SJSA1 (cell line): ENCODE measurements around the gene PODXL2. TPM values are rescaled to one million over a fixed set of nuclear protein-coding genes. Genes with fewer than 3 reads are reported as not detected.

ENCODE experiments used
- DNase-seq, 2 experiments: peaks; one replicate each; pipeline ENCODE4 v3.0.0-alpha.2; 2015 to 2020; ENCODE audit warnings: low spot score in 2 of 2, low read depth in 1 of 2
- H3K27ac ChIP-seq: fragments of 250-450 bp; sonication (Bioruptor Pico); 2 replicates; pipeline ENCODE4 v1.5.1; 2020; ENCODE audit warnings: mild to moderate bottlenecking, moderate library complexity
- H3K27me3 ChIP-seq: fragments of 250-450 bp; sonication (Bioruptor Pico); replicated peaks from 2 replicates; pipeline ENCODE4 v1.5.1; 2020; ENCODE audit warnings: mild to moderate bottlenecking, moderate library complexity
- H3K36me3 ChIP-seq: fragments of 250-450 bp; sonication (Bioruptor Pico); 2 replicates; pipeline ENCODE4 v1.5.1; 2020; ENCODE audit warnings: mild to moderate bottlenecking
- H3K4me1 ChIP-seq: fragments of 250-450 bp; sonication (Bioruptor Pico); replicated peaks from 2 replicates; pipeline ENCODE4 v1.6.1; 2021; ENCODE audit warnings: mild to moderate bottlenecking
- H3K4me3 ChIP-seq: fragments of 250-450 bp; sonication (Bioruptor Pico); 2 replicates; pipeline ENCODE4 v1.5.1; 2020; ENCODE audit warnings: mild to moderate bottlenecking
- H3K9me3 ChIP-seq: fragments of 250-450 bp; sonication (Bioruptor Pico); replicated peaks from 2 replicates; pipeline ENCODE4 v1.5.1; 2020; ENCODE audit warnings: mild to moderate bottlenecking
- total RNA-seq: library from RNA; depleted of rRNA; stranded (reverse); fragments of >200 nt; shearing (Covaris generic); gene quantifications from 2 replicates; pipeline ENCODE4 v1.2.3, GENCODE V29; 2014

The PODXL2 gene
- total RNA-seq, 1 experiment from 2014 or later: 2.6 TPM

DNA sequence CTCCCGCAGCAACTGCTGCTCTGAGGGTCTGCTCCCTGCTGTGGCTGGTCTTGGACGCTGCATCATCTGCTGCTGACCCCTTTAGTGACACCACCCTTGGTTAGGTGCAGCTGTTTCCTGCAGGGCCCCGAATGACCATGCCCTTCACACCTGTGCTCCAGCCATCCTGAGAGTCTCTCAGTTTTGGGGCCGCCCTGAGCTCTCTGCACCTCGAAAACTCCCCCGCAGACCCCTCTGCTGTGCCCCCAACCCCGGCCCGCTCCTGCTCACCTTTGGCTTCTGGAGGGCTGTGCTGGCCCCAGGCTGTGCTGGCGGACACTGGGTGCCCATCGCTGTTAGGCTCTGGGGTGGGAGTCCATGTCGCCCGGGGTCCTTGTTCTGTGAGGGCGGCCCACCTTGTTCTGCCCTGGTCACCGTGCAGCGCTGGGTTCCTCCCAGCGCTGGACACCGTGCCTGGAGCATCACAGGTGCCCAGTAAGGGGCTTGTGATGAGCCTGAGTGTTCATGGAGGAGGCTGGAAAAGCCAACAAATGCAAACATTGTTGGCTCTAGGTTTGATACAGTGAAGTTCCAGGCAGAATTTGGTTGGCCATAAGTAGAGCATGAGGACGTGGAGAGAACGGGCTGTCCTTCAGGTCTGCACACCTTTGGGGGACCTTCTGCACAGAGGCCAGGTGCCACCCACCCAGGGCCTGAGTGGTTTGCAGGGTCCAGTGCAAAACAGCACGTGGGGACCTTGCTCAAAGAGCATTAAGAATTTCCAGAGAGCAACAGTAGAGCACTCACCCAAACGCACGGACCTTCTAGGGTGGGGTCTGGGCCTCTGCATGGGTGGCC, 56.1 kb downstream of the PODXL2 start:
- DNase-seq: peak in 1 of 2 experiments; percentile 32
- Histone ChIP-seq H3K27me3 (no peaks in the 10 kb centered on the region), H3K4me3 (no peak overlapping the region), H3K4me1 (peaks cover 49% of the 10 kb centered on the region), H3K9me3 (no peaks in the 10 kb centered on the region; the same call in 1 of the 2 replicates), H3K36me3 (peaks cover 11% of the 10 kb centered on the region; the same call in 1 of the 2 replicates), H3K27ac (no peak overlapping the region)

DNA sequence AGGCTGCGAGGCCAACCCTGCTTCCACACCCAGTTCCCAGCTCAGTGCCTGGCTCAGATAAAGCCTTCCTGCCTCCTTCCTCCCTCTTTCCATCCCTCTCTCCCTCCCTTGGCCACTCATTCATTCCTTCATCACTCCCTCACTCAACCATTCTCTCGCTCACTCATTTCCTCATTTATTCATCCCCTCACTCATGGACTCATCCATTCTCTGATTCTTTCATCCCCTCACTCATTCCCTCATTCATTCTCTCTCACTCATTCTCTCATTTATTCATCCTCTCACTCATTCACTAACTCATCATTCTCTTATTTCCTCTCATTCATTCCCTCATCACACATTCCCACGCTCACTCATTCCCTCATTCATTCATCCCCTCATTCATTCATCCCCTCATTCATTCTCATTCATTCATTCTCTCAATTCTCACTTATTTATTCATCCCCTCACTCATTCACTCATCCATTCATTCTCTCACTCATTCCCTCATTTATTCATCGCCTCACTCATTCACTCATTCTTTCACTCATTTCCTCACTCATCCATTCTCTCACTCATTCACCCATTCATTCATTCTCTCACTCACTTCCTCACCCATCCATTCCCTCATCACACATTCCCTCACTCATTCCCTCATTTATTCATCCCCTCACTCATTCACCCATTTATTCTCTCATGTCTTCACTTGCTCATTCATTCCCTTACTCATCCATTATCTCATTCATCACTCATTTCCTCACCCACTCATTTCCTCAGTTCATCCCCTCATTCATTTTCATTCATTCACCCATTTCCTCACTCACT, 56.9 kb downstream of the PODXL2 start:
- Histone ChIP-seq H3K27ac (no peak overlapping the region), H3K27me3 (no peaks in the 10 kb centered on the region), H3K9me3 (no peaks in the 10 kb centered on the region; the same call in 1 of the 2 replicates), H3K4me1 (peaks cover 57% of the 10 kb centered on the region), H3K4me3 (no peak overlapping the region), H3K36me3 (peaks cover 17% of the 10 kb centered on the region)
- no peak for DNase-seq

DNA sequence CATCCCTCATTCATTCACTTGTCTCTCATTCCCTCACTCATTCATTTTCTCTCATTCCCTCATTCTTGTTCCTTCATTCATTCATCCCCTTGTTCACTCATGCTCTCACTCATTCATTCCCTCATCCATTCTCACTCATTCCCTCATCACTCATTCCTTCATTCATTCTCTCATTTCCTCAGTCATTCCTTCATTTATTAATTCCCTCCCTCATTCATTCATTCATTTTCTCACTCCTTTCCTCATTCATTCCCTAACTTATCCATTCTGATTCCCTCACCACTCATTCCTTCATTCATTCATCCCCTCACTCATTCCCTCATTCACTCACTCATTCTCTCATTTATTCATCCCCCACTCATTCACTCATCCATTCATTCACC, 57.5 kb downstream of the PODXL2 start:
- Histone ChIP-seq H3K36me3 (peaks cover 19% of the 10 kb centered on the region), H3K4me1 (peaks cover 63% of the 10 kb centered on the region), H3K27ac (no peak overlapping the region), H3K27me3 (no peaks in the 10 kb centered on the region), H3K4me3 (no peak overlapping the region), H3K9me3 (no peaks in the 10 kb centered on the region; the same call in 1 of the 2 replicates)
- DNase-seq: no peak

DNA sequence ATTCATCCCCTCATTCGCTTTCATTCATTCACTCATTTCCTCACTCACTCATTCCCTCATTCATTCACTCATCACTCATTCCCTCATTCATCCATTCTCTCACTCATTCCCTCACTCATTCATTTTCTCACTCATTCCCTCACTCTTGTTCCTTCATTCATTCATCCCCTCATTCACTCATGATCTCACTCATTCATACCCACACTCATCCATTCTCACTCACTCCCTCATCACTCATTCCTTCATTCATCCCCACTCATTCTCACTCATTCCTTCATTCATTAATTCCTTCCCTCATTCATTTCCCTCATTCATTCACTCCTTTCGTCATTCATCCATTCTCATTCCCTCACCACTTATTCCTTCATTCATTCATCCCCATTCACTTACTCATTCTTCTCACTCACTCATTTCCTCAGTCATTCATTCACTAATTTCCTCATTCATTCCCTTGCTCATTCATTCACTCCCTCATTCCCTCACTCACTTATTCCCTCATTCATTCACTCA, 58.3 kb downstream of the PODXL2 start:
- no peak for DNase-seq
- Histone ChIP-seq H3K4me1 (peaks cover 65% of the 10 kb centered on the region), H3K27me3 (no peaks in the 10 kb centered on the region), H3K27ac (no peak overlapping the region), H3K36me3 (peaks cover 24% of the 10 kb centered on the region), H3K9me3 (no peaks in the 10 kb centered on the region; the same call in 1 of the 2 replicates), H3K4me3 (no peak overlapping the region)

DNA sequence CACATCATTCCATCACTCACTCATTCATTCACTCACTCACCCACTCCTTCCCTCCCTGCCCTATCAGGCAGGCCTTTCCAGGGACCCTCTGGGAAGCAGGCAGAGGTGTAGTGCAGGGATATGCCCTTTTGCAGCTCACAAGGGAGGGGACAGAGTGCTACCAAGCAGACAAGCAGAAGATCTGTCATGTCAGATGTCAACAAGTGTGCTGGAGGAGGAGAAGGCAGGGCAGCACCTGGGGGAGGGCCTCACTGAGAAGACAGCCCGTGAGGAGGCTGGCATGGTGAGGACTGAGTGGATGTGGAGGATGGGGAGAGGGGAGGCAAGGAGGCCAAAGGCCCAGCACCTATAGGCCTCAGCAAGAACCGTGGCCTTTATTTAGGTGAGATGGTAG, 59.0 kb downstream of the PODXL2 start:
- Histone ChIP-seq H3K4me1 (peaks cover 65% of the 10 kb centered on the region), H3K4me3 (no peak overlapping the region), H3K27ac (no peak overlapping the region), H3K27me3 (no peaks in the 10 kb centered on the region), H3K9me3 (no peaks in the 10 kb centered on the region; the same call in 1 of the 2 replicates), H3K36me3 (peaks cover 31% of the 10 kb centered on the region)
- no peak for DNase-seq

DNA sequence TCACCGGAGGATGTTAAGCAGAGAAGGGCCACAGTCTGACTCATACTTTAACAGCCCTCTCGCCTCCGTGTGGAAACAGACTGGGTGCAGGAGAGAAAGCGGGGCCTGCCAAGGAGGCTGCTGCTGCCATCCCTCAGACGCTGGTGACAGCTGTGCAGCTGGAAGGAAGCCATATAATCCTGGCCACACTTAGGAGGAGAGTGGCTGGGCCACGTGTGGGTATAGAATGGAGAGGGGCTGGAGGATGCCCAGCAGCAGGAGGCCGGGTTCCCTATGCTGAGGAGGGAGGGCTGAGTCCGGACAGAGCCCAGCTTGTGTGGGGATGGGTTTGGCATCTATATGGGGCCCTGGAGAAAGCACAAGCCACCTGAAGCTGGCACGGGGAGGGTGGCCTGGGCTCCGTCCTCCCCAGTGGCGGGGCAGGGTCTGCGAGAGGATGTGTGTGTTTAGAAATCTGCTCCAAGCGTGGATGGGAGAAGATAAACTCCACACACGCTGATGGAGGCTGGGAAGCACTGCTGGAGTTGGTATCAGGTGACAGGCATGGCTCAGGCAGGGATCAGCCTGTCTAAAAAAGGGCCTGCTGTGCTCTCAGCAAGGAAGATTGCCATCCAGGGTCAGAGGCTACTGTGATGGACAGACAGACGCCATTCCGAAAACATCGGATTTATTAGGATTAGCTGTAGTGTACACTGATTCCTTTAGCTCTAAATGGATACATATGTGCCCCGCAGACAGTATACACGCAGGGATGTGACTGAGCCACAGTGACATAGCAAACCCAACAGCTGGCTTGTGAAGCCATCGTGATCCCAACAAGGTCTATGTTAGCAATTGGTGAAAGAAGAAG, 59.7 kb downstream of the PODXL2 start:
- no peak for DNase-seq

DNA sequence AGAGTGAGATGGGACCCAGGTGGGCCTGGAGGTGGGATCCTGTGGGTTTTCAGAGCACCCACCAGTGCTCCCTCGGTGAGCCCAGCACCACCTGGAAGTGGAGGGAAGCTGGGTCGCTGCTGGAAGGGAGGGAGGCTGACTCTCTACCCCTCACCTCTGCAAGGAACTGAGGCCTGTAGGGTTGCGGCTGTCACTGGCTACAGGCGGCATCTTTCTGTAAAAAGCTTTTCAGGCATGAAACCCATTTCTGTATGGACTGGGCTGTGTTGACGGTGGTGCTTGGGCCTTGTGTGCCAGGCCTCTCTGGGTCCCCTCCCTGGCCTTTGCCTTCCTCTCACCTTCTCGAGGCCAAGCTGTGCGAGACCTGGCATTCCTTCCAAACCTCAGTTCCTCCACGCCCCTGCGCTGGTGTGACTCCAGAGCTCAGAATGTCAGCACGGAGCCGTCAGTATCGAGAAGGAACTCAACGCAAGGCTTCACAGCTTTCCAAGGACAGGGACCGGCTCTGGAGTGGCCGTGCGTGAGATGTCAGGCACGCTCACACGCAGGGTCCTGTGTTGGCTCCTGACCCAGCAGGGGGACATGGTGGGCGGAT, 60.4 kb downstream of the PODXL2 start:
- DNase-seq: no peak
- H3K4me1 ChIP-seq: peaks cover 57% of the 10 kb centered on the region
- H3K9me3 ChIP-seq: no peaks in the 10 kb centered on the region; the same call in 1 of the 2 replicates
- peaks cover 40% of the 10 kb centered on the region for H3K36me3 ChIP-seq
- peak overlapping the region; percentile 86 for H3K27ac ChIP-seq
- H3K4me3 ChIP-seq: no peak overlapping the region
- no peaks in the 10 kb centered on the region for H3K27me3 ChIP-seq

More for the DNA sequence above, 59.7 kb downstream of the PODXL2 start:
- peaks cover 37% of the 10 kb centered on the region for H3K36me3 ChIP-seq
- no peak overlapping the region for H3K4me3 ChIP-seq
- peak overlapping the region; percentile 86; the same call in 1 of the 2 replicates for H3K27ac ChIP-seq
- H3K9me3 ChIP-seq: no peaks in the 10 kb centered on the region; the same call in 1 of the 2 replicates
- no peaks in the 10 kb centered on the region for H3K27me3 ChIP-seq
- H3K4me1 ChIP-seq: peaks cover 61% of the 10 kb centered on the region

DNA sequence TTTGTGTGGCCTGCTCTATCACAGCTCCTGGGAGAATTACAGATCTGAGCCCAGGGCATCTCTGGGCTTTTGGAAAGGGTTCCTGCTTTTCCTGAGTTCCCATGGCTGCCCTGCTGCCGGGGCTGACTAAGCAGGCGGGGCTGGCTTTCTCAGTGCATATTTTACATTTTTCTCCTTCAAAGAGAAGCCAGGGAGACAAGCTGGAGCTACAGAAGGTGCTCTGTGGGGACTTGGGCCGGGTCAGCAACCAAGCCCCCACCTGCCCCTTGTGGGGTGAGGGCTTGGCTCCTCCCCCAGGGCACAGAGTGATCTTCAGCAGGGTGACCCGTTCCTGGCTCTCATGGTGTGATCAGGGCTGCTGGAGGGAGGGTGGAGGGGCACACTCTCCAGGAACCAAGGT, 61.1 kb downstream of the PODXL2 start:
- Histone ChIP-seq H3K4me3 (no peak overlapping the region), H3K27ac (peak overlapping the region; percentile 86), H3K36me3 (peaks cover 47% of the 10 kb centered on the region), H3K4me1 (peaks cover 57% of the 10 kb centered on the region), H3K27me3 (no peaks in the 10 kb centered on the region), H3K9me3 (no peaks in the 10 kb centered on the region; the same call in 1 of the 2 replicates)
- DNase-seq: peak; percentile 67 to 76

DNA sequence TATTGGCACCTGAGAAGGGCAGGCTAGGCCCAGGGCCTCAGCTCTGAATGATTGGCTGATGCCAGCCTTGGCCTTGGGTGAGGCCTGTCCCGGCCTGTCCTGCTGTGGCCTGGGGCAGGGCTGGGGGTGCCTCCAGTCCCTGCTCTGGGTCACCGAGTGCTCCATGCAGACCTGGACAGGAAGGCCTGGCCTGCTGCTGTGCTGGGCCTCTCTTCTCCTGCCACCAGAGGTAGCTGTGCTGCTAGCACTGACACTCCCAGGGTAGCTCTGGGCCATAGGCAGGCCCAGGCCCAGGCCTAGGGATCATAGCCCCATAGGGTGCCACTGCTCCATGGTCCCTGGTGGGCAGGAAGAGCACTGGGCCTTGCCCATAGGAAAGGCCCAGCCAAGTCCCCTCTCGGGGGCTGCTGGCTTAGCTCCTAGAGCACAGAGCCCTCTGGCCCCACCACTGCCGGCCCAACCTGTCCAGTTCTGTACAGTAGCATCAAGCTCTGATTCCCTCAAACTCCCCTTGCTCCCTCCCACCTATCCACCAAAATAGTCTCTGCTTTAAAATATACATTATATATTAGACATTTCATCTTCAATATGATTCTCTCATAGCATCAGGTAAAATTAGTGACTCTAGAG, 62.0 kb downstream of the PODXL2 start:
- no peak overlapping the region for H3K4me3 ChIP-seq
- no peaks in the 10 kb centered on the region; the same call in 1 of the 2 replicates for H3K9me3 ChIP-seq
- peak; percentile 51 to 75 for DNase-seq
- peak overlapping the region; percentile 86 for H3K27ac ChIP-seq
- H3K4me1 ChIP-seq: peaks cover 50% of the 10 kb centered on the region
- H3K27me3 ChIP-seq: no peaks in the 10 kb centered on the region
- H3K36me3 ChIP-seq: peaks cover 47% of the 10 kb centered on the region

DNA sequence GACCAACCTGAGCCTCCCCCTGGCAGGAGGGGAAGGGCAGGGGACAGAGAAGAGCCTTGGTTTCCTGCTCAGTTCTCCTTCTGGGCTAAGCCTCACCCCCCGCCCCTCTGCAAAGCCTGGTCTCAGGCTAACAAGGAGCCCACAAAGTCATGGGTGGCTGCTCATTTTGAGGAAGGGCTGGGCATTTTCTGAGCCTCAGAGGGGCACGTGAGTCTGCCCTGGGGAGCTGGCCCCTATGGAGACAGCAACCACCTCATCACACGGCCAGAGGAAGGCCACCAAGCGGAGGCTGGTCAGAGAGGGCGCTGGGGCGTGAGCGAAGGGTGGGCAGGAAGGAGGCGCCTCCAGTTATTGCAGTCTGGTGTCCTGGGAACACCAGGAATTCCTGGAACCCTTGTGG, 62.5 kb downstream of the PODXL2 start:
- H3K27ac ChIP-seq: peak overlapping the region; percentile 86
- no peaks in the 10 kb centered on the region; the same call in 1 of the 2 replicates for H3K9me3 ChIP-seq
- no peak overlapping the region for H3K4me3 ChIP-seq
- no peak for DNase-seq
- no peaks in the 10 kb centered on the region for H3K27me3 ChIP-seq
- H3K4me1 ChIP-seq: peaks cover 50% of the 10 kb centered on the region
- H3K36me3 ChIP-seq: peaks cover 47% of the 10 kb centered on the region

DNA sequence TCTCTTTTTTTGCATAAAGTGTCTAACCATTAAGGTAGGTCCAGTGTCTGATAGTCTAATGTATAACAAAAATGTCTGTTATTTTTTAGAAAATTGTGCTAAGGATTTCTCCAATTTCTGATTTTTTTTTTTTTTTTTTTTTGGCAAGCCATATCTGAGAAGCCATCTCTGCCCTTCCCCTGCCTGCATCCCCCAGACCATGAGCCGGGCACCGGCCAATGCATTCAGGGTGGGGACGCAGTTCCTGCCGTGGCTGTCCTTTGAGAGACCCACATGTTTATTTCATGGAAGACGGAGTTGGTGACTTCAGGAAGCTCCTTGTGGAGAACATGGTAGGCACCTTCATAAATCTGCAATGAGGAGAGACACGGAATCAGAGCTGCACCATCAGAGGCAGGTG, 63.0 kb downstream of the PODXL2 start:
- H3K36me3 ChIP-seq: peaks cover 50% of the 10 kb centered on the region
- peaks cover 51% of the 10 kb centered on the region for H3K4me1 ChIP-seq
- H3K27me3 ChIP-seq: no peaks in the 10 kb centered on the region
- H3K9me3 ChIP-seq: no peaks in the 10 kb centered on the region
- no peak for DNase-seq
- H3K27ac ChIP-seq: no peak overlapping the region
- H3K4me3 ChIP-seq: no peak overlapping the region

DNA sequence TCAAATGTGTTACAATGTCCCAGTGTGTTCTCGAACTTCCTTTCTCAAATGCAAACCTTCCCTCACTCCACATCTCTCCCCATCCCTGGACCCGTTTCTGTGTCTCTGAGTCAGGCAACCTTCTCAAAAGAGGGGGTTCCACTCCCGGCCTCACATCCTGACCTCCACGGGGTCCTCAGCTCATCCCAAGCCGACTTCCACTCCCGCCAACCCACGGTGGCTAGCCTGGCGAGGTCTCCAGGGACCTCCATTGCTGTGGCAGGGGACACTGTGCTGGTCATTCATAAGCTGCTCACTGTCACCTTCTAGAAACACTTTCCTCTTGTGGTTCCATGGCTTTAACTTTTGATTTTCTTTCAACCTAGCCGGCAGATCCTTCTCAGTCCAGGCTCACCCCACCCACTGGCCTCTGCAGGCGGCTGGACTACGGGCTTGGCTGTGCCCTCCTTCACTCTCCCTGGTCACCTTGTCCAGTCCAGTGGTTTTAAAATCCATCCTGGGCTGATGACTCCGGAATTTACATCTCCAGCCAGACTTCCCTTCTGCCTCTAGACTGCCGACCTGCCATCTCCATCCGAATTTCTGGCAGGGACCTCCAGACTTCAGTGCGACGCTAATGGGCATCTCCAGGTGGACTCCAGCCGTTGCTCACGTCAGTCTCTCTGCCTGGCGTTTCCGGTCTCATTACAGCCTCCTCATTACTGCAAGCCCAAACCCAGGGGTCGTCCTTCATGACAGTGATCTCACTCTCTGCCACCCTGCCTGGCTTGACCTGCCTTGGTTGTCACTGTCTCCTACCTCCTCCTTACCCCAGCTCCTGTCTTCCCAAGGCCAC, 63.7 kb downstream of the PODXL2 start:
- Histone ChIP-seq H3K36me3 (peaks cover 50% of the 10 kb centered on the region), H3K27me3 (no peaks in the 10 kb centered on the region), H3K4me1 (peaks cover 58% of the 10 kb centered on the region), H3K9me3 (no peaks in the 10 kb centered on the region), H3K4me3 (no peak overlapping the region), H3K27ac (no peak overlapping the region)
- no peak for DNase-seq
